HEK293T (cell line): ENCODE results near the gene PSMB9.
"Not testable (repeated sequence)": the region's sequence is repeated elsewhere in the genome, so short reads cannot be mapped to it uniquely, and the experiment has no call there.

Experiments
- CTCF ChIA-PET: fragments of 350-600 bp; formaldehyde crosslinking; extraction: SDS; loops from one replicate; lab custom pipeline; 2021; ENCODE audit warnings: antibody characterized with exemption, inconsistent platforms; lab: Yijun Ruan, JAX
- POLR2A ChIA-PET: fragments of 350-600 bp; formaldehyde crosslinking; extraction: SDS; loops from one replicate; lab custom pipeline; 2020; ENCODE audit warnings: antibody characterized with exemption, inconsistent platforms; lab: Yijun Ruan, JAX
- DNase-seq: peaks from one replicate; pipeline ENCODE4 v3.0.0; 2012; ENCODE audit warnings: mixed read lengths; ENCODE audit errors: extremely low spot score
- ARNT ChIP-seq: fragments of 450-650 bp; IDR thresholded peaks from 2 replicates; pipeline ENCODE4 v1.6.1; 2017; ENCODE audit warnings: mild to moderate bottlenecking
- BHLHE40 ChIP-seq: fragments of 450-650 bp; IDR thresholded peaks from 2 replicates; pipeline ENCODE4 v1.6.1; 2016; ENCODE audit warnings: mild to moderate bottlenecking, moderate library complexity, borderline replicate concordance
- CTBP1 ChIP-seq: fragments of 450-650 bp; IDR thresholded peaks from 2 replicates; pipeline ENCODE4 v1.6.1; 2016; ENCODE audit warnings: borderline replicate concordance
- ELF4 ChIP-seq: fragments of 450-650 bp; IDR thresholded peaks from 2 replicates; pipeline ENCODE4 v1.6.1; 2017; ENCODE audit warnings: antibody characterized with exemption
- FOXA1 ChIP-seq: fragments of 450-650 bp; IDR thresholded peaks from 2 replicates; pipeline ENCODE4 v1.6.1; 2016; ENCODE audit warnings: mild to moderate bottlenecking
- FOXK2 ChIP-seq: fragments of 450-650 bp; IDR thresholded peaks from 2 replicates; pipeline ENCODE4 v1.6.1; 2016; ENCODE audit warnings: mild to moderate bottlenecking
- FOXM1 ChIP-seq: fragments of 450-650 bp; IDR thresholded peaks from 2 replicates; pipeline ENCODE4 v1.6.1; 2017; ENCODE audit warnings: mild to moderate bottlenecking, borderline replicate concordance
- HDGF ChIP-seq: fragments of 450-650 bp; IDR thresholded peaks from 2 replicates; pipeline ENCODE4 v1.6.1; 2017; ENCODE audit warnings: antibody characterized with exemption, borderline replicate concordance
- L3MBTL2 ChIP-seq: fragments of 450-650 bp; conservative IDR thresholded peaks from 2 replicates; pipeline ENCODE4 v1.6.1; 2016; ENCODE audit warnings: mild to moderate bottlenecking
- LEF1 ChIP-seq: fragments of 450-650 bp; IDR thresholded peaks from 2 replicates; pipeline ENCODE4 v1.6.1; 2017; ENCODE audit warnings: mild to moderate bottlenecking, borderline replicate concordance
- NFRKB ChIP-seq: fragments of 450-650 bp; IDR thresholded peaks from 2 replicates; pipeline ENCODE4 v1.6.1; 2016; ENCODE audit warnings: mild to moderate bottlenecking, moderate library complexity
- PKNOX1 ChIP-seq: fragments of 450-650 bp; IDR thresholded peaks from 2 replicates; pipeline ENCODE4 v1.6.1; 2016
- SP1 ChIP-seq: fragments of 450-650 bp; IDR thresholded peaks from 2 replicates; pipeline ENCODE4 v1.6.1; 2017
- SUZ12 ChIP-seq: fragments of 450-650 bp; IDR thresholded peaks from 2 replicates; pipeline ENCODE4 v1.6.1; 2016; ENCODE audit warnings: mild to moderate bottlenecking
- TARDBP ChIP-seq: fragments of 450-650 bp; IDR thresholded peaks from 2 replicates; pipeline ENCODE4 v1.6.1; 2016
- ZNF384 ChIP-seq: fragments of 450-650 bp; IDR thresholded peaks from 2 replicates; pipeline ENCODE4 v1.6.1; 2016

The PSMB9 gene

GRCh38 chr6:32853541-32854375 is at the start of gene PSMB9, which contains the start of gene TAP1:
PSMB9 (plus strand) TSS chr6:32854192; CDS start chr6:32854230, 38 bp downstream.
TAP1 (minus strand) TSS chr6:32853704; CDS start chr6:32853636, 68 bp downstream.
- DNase-seq: peak; percentile 97
- CTCF ChIA-PET: interaction anchor here (0.5 to 3.9 kb wide), 4 partner anchors 8 to 68 kb away, joined by 3 to 41 read pairs (median 7); partner anchors contain the start of gene TAP2
- POLR2A ChIA-PET: interaction anchor here (0.6 to 5.3 kb wide), 12 partner anchors 9 to 658 kb away, joined by 3 to 54 read pairs (median 4); partner anchors contain the start of genes PSMB8 and TAP2
- TF ChIP-seq L3MBTL2 (peak; percentile 80), SUZ12 (no peak)

GRCh38 chr6:32805404-32805803 is 48.6 kb upstream of the PSMB9 start:
- CTCF ChIA-PET, DNase-seq, POLR2A ChIA-PET: not testable (repeated sequence)

- ChIA-PET POLR2A (no interaction called here), CTCF (no interaction called here)
- TF ChIP-seq FOXA1 (no peak), TARDBP (no peak), SUZ12 (no peak), NFRKB (no peak), ELF4 (no peak), ZNF384 (no peak), HDGF (no peak), FOXM1 (no peak), FOXK2 (no peak), LEF1 (no peak), CTBP1 (no peak), SP1 (no peak)
- no peak for DNase-seq
These were observed 46.9 kb upstream of the PSMB9 start for GRCh38 chr6:32807020-32807580.

GRCh38 chr6:32809171-32809570 is 44.8 kb upstream of the PSMB9 start:
- DNase-seq: no peak
- TF ChIP-seq CTBP1 (no peak), NFRKB (no peak), LEF1 (no peak), FOXK2 (no peak), FOXM1 (no peak), SP1 (no peak), HDGF (no peak), L3MBTL2 (no peak), ZNF384 (no peak), ELF4 (no peak)
- CTCF ChIA-PET: interaction anchor here (0.9 to 1.1 kb wide), 2 partner anchors 23 to 30 kb away, joined by 3 to 4 read pairs; partner anchors contain the start of gene TAP2
- POLR2A ChIA-PET: no interaction called here

GRCh38 chr6:32814145-32814544 is 39.8 kb upstream of the PSMB9 start:
- no peak for DNase-seq
- TF ChIP-seq PKNOX1: no peak
- TF ChIP-seq FOXA1: no peak
- ChIA-PET CTCF (interaction anchor here (1.7 kb wide), 1 partner anchor 170 kb away, joined by 4 read pairs; no protein-coding TSS in a partner anchor), POLR2A (interaction anchor here (1.2 kb wide), 1 partner anchor 24 kb away, joined by 4 read pairs; the partner anchor contains the start of gene TAP2)

- DNase-seq: no peak
- CTCF ChIA-PET: no interaction called here
- POLR2A ChIA-PET: no interaction called here
- TF ChIP-seq CTBP1: no peak
- no peak for TF ChIP-seq L3MBTL2
These were observed 38.9 kb upstream of the PSMB9 start for GRCh38 chr6:32815115-32815514.

GRCh38 chr6:32815996-32816395 is 38.0 kb upstream of the PSMB9 start:
- no peak for DNase-seq
- ChIA-PET CTCF (no interaction called here), POLR2A (no interaction called here)
- no peak for TF ChIP-seq CTBP1
- no peak for TF ChIP-seq FOXA1
- TF ChIP-seq ZNF384: no peak
- no peak for TF ChIP-seq SP1
- no peak for TF ChIP-seq SUZ12

- DNase-seq: peak; percentile 25
- POLR2A ChIA-PET: no interaction called here
- CTCF ChIA-PET: no interaction called here
- TF ChIP-seq L3MBTL2 (no peak), SUZ12 (no peak), ZNF384 (no peak), CTBP1 (no peak), PKNOX1 (no peak), FOXA1 (no peak), TARDBP (no peak), BHLHE40 (no peak), ARNT (no peak), NFRKB (no peak), FOXM1 (no peak), ELF4 (no peak), HDGF (no peak), LEF1 (no peak), SP1 (no peak), FOXK2 (no peak)
These were observed 37.2 kb upstream of the PSMB9 start, which contains the start of gene HLA-DOB for GRCh38 chr6:32816746-32817204. HLA-DOB (minus strand) TSS chr6:32817002; CDS start chr6:32816951, 51 bp downstream.
